Measurements from ENCODE around the gene SLC25A45.

The SLC25A45 gene

DNA sequence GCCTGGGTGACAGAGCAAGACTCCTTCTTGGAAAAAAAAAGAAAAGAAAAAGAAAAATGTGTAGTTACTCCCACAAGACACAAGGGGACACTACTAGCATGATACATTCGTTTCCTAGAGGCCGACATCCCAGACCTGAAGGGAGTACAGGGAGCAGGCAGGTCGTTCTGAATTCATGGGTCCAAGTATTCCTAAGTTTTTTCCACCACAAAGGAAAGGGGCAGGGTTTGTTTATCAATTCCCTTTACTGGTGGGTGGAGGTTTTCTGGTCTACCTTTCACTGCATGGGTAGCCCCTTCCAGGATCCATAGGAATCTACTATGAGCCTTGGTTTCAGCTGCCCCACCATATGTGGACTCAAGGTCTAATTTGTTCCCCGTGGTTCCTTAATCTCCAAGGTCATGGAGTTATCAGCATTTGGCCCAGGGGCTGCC is 16.1 kb downstream of the SLC25A45 start:
- H3K4me1 ChIP-seq (ENCODE audit: low read depth, poor library complexity, severe bottlenecking): peaks cover 28% of the 10 kb centered on the region
- H3K4me3 ChIP-seq (IDR thresholded peaks at IDR 0.05; ENCODE audit: insufficient read depth, low read depth, low read length): no peak overlapping the region
- H3K9ac ChIP-seq: no peak overlapping the region; the same call in 1 of the 2 replicates
- peak; percentile 78 for TF ChIP-seq CTCF (conservative IDR thresholded peaks at IDR 0.05; ENCODE audit: low read depth, low read length)
- no peaks in the 10 kb centered on the region for H4K20me1 ChIP-seq (ENCODE audit: insufficient read depth)
- H3K27me3 ChIP-seq (ENCODE audit: insufficient read depth, low read depth): no peaks in the 10 kb centered on the region
- H3K36me3 ChIP-seq (ENCODE audit: insufficient read depth): no peaks in the 10 kb centered on the region
- H3K79me2 ChIP-seq (ENCODE audit: insufficient read depth, low read depth): no peaks in the 10 kb centered on the region
- H2AFZ ChIP-seq (ENCODE audit: low read depth): peak overlapping the region; percentile 18; the same call in 1 of the 2 replicates
- peak overlapping the region; percentile 69 for H3K4me2 ChIP-seq
- H3K27ac ChIP-seq: no peak overlapping the region

GRCh38 chr11:65363770-65364169 is 18.7 kb downstream of the SLC25A45 start:
- no peaks in the 10 kb centered on the region for H4K20me1 ChIP-seq (ENCODE audit: insufficient read depth)
- peaks cover 28% of the 10 kb centered on the region for H3K4me1 ChIP-seq (ENCODE audit: low read depth, poor library complexity, severe bottlenecking)
- no peak for TF ChIP-seq CTCF (conservative IDR thresholded peaks at IDR 0.05; ENCODE audit: low read depth, low read length)
- H3K4me3 ChIP-seq (IDR thresholded peaks at IDR 0.05; ENCODE audit: insufficient read depth, low read depth, low read length): no peak overlapping the region
- H3K9ac ChIP-seq: no peak overlapping the region
- no peaks in the 10 kb centered on the region for H3K36me3 ChIP-seq (ENCODE audit: insufficient read depth)
- no peaks in the 10 kb centered on the region for H3K79me2 ChIP-seq (ENCODE audit: insufficient read depth, low read depth)
- H3K27ac ChIP-seq: no peak overlapping the region
- no peak overlapping the region for H3K4me2 ChIP-seq
- no peak overlapping the region for H2AFZ ChIP-seq (ENCODE audit: low read depth)
- no peaks in the 10 kb centered on the region for H3K27me3 ChIP-seq (ENCODE audit: insufficient read depth, low read depth)

DNA sequence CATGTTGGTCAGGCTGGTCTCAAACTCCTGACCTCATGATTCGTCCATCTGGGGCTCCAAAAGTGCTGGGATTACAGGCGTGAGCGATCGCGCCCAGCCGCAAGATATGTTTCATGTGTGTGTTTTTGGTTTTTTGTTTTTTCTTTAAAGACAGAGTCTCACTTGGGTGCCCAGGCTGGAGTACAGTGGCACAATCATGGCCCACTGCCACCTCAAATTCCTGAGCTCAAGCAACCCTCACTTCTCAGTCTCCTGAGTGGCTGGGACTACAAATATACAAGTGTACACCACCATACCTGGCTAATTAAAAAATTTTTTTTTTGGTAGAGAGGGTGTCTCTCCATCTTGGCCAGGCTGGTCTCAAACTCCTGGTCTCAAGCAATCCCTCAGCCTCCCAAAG is 19.5 kb downstream of the SLC25A45 start:
- H3K27ac ChIP-seq: no peak overlapping the region
- no peak overlapping the region; the same call in 1 of the 2 replicates for H3K9ac ChIP-seq
- no peak overlapping the region for H2AFZ ChIP-seq (ENCODE audit: low read depth)
- peaks cover 28% of the 10 kb centered on the region for H3K4me1 ChIP-seq (ENCODE audit: low read depth, poor library complexity, severe bottlenecking)
- no peak overlapping the region for H3K4me2 ChIP-seq
- TF ChIP-seq CTCF (conservative IDR thresholded peaks at IDR 0.05; ENCODE audit: low read depth, low read length): no peak
- H3K79me2 ChIP-seq (ENCODE audit: insufficient read depth, low read depth): no peaks in the 10 kb centered on the region
- H3K4me3 ChIP-seq (IDR thresholded peaks at IDR 0.05; ENCODE audit: insufficient read depth, low read depth, low read length): no peak overlapping the region
- H4K20me1 ChIP-seq (ENCODE audit: insufficient read depth): no peaks in the 10 kb centered on the region
- H3K36me3 ChIP-seq (ENCODE audit: insufficient read depth): no peaks in the 10 kb centered on the region
- no peaks in the 10 kb centered on the region for H3K27me3 ChIP-seq (ENCODE audit: insufficient read depth, low read depth)

- Histone ChIP-seq H3K9ac (peak overlapping the region; percentile 9; the same call in 1 of the 2 replicates), H3K4me2 (no peak overlapping the region; the same call in 1 of the 2 replicates), H3K79me2 (ENCODE audit: insufficient read depth, low read depth) (no peaks in the 10 kb centered on the region), H3K36me3 (ENCODE audit: insufficient read depth) (no peaks in the 10 kb centered on the region), H3K27ac (no peak overlapping the region), H4K20me1 (ENCODE audit: insufficient read depth) (no peaks in the 10 kb centered on the region), H3K4me1 (ENCODE audit: low read depth, poor library complexity, severe bottlenecking) (peaks cover 28% of the 10 kb centered on the region), H2AFZ (ENCODE audit: low read depth) (no peak overlapping the region), H3K4me3 (IDR thresholded peaks at IDR 0.05; ENCODE audit: insufficient read depth, low read depth, low read length) (no peak overlapping the region), H3K27me3 (ENCODE audit: insufficient read depth, low read depth) (no peaks in the 10 kb centered on the region)
- no peak for TF ChIP-seq CTCF (conservative IDR thresholded peaks at IDR 0.05; ENCODE audit: low read depth, low read length)
Observed at GRCh38 chr11:65362320-65362931, 20.0 kb downstream of the SLC25A45 start.
